ENCODE measurements around the gene GPR162. TPM values are rescaled to one million over a fixed set of nuclear protein-coding genes. Genes with fewer than 3 reads are reported as not detected.

GPR162 gene
- total RNA-seq, 1 donor from 2014 or later, result 21.5 TPM

DNA sequence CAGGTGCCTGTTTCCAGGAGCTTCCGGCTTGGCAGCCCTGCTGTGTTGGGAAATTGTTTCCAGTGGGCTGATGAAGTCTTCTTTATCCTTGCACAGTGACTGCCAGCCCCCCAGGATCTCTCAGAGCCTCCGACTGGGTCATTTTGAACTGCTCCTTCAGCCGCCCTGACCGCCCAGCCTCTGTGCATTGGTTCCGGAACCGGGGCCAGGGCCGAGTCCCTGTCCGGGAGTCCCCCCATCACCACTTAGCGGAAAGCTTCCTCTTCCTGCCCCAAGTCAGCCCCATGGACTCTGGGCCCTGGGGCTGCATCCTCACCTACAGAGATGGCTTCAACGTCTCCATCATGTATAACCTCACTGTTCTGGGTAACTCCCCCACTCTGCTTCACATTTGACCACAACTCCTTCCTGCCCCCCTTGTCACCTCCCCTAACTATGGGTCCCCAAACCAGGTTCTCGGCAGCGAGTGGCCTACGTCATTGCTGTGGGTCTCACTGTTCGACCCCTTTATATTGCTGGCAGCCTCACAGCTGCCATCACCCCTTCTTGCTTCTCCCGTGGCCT lies 47.0 kb upstream of the GPR162 start:
- DNase-seq (no peak), ATAC-seq (no peak)
- Histone ChIP-seq H3K27ac (no peak overlapping the region), H3K4me1 (peaks cover 40% of the 10 kb centered on the region), H3K36me3 (peaks cover 18% of the 10 kb centered on the region), H3K9me3 (no peaks in the 10 kb centered on the region), H3K4me3 (peak overlapping the region; percentile 30), H3K27me3 (ENCODE audit: low read depth) (no peaks in the 10 kb centered on the region)
- intact Hi-C loops (cut with DNase I), result no loop called here
- TF ChIP-seq, protein P1, sequence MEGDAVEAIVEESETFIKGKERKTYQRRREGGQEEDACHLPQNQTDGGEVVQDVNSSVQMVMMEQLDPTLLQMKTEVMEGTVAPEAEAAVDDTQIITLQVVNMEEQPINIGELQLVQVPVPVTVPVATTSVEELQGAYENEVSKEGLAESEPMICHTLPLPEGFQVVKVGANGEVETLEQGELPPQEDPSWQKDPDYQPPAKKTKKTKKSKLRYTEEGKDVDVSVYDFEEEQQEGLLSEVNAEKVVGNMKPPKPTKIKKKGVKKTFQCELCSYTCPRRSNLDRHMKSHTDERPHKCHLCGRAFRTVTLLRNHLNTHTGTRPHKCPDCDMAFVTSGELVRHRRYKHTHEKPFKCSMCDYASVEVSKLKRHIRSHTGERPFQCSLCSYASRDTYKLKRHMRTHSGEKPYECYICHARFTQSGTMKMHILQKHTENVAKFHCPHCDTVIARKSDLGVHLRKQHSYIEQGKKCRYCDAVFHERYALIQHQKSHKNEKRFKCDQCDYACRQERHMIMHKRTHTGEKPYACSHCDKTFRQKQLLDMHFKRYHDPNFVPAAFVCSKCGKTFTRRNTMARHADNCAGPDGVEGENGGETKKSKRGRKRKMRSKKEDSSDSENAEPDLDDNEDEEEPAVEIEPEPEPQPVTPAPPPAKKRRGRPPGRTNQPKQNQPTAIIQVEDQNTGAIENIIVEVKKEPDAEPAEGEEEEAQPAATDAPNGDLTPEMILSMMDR (IDR thresholded peaks at IDR 0.05), result no peak

DNA sequence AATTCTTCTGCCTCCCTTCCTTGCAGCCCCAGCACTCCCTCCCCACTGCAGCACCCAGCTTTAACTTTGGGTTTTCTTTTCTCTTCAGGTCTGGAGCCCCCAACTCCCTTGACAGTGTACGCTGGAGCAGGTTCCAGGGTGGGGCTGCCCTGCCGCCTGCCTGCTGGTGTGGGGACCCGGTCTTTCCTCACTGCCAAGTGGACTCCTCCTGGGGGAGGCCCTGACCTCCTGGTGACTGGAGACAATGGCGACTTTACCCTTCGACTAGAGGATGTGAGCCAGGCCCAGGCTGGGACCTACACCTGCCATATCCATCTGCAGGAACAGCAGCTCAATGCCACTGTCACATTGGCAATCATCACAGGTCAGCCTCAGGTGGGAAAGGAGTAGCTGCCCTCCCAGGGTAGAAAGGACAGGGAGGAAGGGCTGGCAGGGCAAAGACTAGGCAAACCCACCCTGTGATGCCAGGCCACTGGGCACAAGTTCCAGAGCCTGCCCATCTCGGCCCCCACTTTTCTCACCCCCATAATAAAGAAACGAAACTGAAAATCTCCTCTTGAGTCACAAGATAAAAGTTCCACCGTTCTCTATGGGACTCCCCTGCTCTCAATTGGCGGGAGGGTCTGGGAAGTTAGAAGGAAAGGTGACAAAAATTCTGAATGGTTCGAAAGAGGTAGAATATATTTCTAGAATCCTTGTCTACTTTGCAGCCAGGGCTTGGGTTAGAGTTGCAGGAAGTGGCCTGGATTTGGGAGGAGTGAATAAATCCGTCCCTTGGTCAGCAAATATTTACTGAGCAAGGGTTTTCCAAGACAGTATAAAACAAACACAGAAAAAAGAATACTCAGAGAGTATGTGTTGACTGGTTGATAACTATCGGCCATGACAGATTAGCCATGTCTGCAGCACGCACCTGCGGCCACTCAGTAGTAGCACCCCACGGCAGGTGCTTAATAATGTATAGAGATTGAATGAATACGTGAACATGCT lies 46.1 kb upstream of the GPR162 start:
- TF ChIP-seq, protein P1 (IDR thresholded peaks at IDR 0.05), result no peak
- DNase-seq, result no peak
- Histone ChIP-seq H3K36me3 (peaks cover 9% of the 10 kb centered on the region), H3K27ac (no peak overlapping the region), H3K4me3 (no peak overlapping the region), H3K4me1 (peaks cover 37% of the 10 kb centered on the region), H3K27me3 (ENCODE audit: low read depth) (no peaks in the 10 kb centered on the region), H3K9me3 (no peaks in the 10 kb centered on the region)
- intact Hi-C loops (cut with DNase I), result no loop called here
- ATAC-seq, result no peak

DNA sequence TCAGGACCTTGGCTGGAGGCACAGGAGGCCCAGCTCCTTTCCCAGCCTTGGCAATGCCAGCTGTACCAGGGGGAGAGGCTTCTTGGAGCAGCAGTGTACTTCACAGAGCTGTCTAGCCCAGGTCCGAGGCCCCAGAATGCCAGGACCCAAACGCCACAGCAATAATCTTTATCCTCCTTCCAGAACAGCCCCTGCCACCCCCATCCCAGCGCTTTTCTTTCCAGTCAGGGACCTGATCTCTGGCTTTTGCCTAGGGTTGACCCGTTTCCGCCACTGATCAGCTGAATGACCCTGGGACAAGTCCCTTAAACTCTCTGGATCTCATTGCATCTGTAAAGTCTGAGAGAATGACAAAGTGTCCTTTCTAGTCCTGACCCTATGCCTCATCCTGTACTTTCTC lies 44.2 kb upstream of the GPR162 start:
- Histone ChIP-seq H3K27ac (no peak overlapping the region), H3K9me3 (no peaks in the 10 kb centered on the region), H3K4me3 (no peak overlapping the region), H3K36me3 (no peaks in the 10 kb centered on the region), H3K4me1 (peaks cover 18% of the 10 kb centered on the region), H3K27me3 (ENCODE audit: low read depth) (no peaks in the 10 kb centered on the region)
- intact Hi-C loops (cut with DNase I), result no loop called here
- ATAC-seq (no peak), DNase-seq (no peak)
- TF ChIP-seq, protein P1 (IDR thresholded peaks at IDR 0.05), result no peak

DNA sequence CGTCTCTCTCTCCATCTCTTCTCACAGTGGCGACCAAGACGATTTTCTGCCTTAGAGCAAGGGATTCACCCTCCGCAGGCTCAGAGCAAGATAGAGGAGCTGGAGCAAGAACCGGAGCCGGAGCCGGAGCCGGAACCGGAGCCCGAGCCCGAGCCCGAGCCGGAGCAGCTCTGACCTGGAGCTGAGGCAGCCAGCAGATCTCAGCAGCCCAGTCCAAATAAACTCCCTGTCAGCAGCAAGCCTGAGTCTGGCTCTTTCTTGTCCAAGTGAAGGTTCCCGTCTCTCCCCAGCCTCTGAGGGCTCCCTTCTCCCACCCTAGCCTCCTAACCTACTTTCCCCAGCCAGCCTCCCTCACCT lies 43.4 kb upstream of the GPR162 start:
- Histone ChIP-seq H3K9me3 (no peaks in the 10 kb centered on the region), H3K27ac (peak overlapping the region; percentile 53), H3K4me3 (peak overlapping the region; percentile 51), H3K4me1 (peaks cover 17% of the 10 kb centered on the region), H3K27me3 (ENCODE audit: low read depth) (no peaks in the 10 kb centered on the region), H3K36me3 (no peaks in the 10 kb centered on the region)
- intact Hi-C loops (cut with DNase I), result no loop called here
- TF ChIP-seq, protein P1 (IDR thresholded peaks at IDR 0.05), result no peak
- ATAC-seq (peak; percentile 1 to 35), DNase-seq (no peak)

DNA sequence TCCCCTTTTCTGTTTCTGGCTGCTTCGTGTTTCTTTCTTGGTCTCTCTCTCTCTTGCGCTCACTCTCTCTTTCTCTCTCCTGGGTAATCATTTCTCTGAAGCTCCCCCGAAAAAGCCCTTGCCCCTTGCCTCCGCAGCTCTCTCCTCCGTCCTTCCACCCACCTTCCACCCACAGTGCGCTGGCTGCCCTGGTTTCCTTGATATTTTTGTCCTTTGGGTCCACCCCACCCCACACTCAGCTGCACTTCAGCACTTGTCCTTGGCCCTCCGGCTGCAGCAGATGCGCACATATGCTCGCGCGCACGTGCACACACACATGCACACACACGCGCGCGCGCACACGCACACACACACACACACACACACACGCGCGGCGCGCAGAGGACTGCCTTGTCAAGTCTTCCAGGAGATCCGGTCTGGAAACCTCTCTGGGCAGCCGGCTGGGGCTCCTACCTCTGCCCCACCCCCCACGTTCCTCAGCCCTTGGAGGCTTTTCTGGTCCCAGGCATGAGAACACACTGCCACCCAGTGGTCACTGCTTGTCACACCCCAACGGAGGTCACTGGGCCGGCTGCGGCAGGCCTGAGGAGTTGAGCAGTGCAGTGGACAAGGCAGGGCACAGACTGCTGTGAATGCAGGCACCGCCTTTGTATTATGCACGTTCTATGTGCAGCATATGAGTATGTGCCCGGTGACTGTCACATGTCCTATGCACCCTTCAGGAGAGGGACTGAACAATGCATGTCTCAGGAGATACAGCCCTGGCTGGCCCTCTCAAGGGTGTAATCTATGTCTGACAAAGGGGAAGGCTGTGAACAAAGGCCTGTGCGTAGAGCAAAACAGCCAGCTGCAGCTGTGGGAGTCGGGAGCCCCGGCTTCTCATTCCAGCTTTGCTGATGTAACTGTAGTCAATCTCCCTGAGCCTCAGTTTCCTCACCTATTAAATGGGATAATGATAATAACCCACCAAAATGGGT lies 42.8 kb upstream of the GPR162 start:
- ATAC-seq (peak; percentile 98), DNase-seq (peak; percentile 95)
- H3K27ac ChIP-seq, result peak overlapping the region; percentile 53
- TF ChIP-seq, protein P1 (IDR thresholded peaks at IDR 0.05), result peak; percentile 96
- peak overlapping the region; percentile 51 for H3K4me3 ChIP-seq
- H3K27me3 ChIP-seq (ENCODE audit: low read depth), result no peaks in the 10 kb centered on the region
- H3K9me3 ChIP-seq, result no peaks in the 10 kb centered on the region
- no peaks in the 10 kb centered on the region for H3K36me3 ChIP-seq
- intact Hi-C loops (cut with DNase I), result no loop called here
- H3K4me1 ChIP-seq, result peaks cover 17% of the 10 kb centered on the region

All from lower lobe of right lung (tissue), 2 donors.